Measurements from ENCODE around the gene TUBA4B. TPM values are rescaled to one million over a fixed set of nuclear protein-coding genes. Genes with fewer than 3 reads are reported as not detected.

TUBA4B gene
- total and polyA plus RNA-seq, 5 experiments from 2014 or later = not detected

DNA sequence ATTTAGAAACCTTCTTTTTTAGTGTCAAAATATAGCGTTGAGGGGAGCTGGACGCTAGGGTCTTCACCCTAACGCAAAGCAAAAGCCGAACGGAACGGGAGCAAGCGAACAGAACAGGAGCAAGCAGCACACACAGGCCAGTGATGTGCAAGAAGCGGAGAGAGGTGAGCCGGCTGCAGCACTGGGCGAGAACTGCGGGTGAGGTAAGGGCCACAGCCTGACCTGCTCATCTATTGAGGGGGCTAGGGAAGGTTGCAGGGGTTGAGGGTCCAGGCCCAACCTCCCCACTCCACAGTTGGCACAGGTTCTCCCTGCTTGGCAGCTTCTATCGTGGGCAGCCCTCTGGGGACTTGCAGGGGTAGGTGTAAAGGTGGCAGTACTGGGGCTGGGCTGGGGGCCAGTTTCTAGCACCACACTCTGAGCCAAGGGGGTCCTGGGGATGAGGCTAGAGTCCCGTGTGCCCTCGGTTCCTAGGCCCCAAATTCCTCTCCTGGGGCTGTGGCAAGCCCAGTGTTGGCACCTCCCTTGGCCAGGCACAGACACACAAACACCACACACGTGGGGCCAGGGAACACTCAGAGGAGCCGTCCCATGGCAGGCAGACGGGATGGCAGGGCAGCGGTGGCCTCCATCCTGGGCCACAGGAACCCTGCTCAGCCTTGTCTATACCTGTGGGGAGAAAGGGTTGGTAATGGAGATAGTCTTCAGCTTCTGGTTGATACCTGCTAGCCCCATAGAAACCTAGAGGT lies 33.1 kb upstream of the TUBA4B start:
- peak overlapping the region in 9 of 10 donors; percentile 4 to 91 (median 53) for H3K4me3 Mint-ChIP-seq
- no peaks in the 10 kb centered on the region for H3K9me3 Mint-ChIP-seq
- peaks cover 4 to 48% (median 16%) of the 10 kb centered on the region in 3 donors for H3K36me3 Mint-ChIP-seq
- no peak for ATAC-seq
- H3K27ac Mint-ChIP-seq = peak overlapping the region in 5 of 10 donors; percentile 14 to 89 (median 52)
- POLR2A ChIA-PET = interaction anchor here (1.4 to 5.0 kb wide), 6 partner anchors 8 to 43 kb away, joined by 7 to 62 read pairs (median 24); partner anchors contain the start of genes ANKZF1, ATG9A, CNPPD1 and GLB1L
- no peaks in the 10 kb centered on the region for H3K27me3 Mint-ChIP-seq
- no peak for DNase-seq
- H3K4me1 Mint-ChIP-seq = peaks cover 19 to 35% (median 30%) of the 10 kb centered on the region in 4 donors

DNA sequence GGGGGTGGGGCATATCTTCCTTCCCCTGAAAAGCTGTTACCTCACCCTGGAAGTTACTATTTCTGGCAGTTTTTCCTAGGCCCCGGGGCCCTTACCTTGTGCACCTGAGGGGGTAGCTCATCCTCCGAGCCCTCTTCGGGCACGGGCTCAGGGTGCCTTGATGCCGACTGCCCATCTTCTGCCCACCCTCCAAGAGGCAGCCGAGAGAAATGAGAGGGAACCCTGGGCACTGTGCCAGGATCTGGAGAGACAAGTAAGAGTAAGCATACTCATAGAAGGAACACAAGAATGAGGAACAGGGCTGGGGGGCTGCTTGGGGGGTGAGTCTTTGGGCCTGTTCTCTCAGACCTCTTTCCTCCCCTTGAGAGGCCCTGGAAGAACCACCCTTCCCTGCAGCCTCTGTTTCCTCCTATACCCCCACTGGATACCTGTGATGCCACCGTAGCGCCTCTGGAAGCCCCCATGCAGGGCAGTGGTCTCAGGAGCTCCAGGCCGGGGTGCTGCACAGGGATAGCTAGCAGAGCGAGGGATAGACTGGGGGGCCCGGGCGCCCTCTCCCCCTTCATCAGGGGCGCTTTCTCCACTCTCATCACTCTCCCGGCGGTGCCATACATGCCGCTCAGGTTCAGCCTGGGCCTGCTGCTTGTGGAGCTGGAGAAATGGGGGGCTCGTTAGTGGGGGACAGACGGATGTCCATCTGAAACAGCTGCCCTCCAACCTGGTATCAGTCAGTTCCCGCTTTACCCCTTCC lies 32.2 kb upstream of the TUBA4B start:
- Mint-ChIP-seq H3K4me1 (peaks cover 19 to 40% (median 32%) of the 10 kb centered on the region in 4 donors), H3K4me3 (peak overlapping the region in 1 of 10 donors; percentile 75), H3K27me3 (no peaks in the 10 kb centered on the region), H3K27ac (peak overlapping the region in 1 of 10 donors; percentile 34), H3K36me3 (peaks cover 4 to 56% (median 21%) of the 10 kb centered on the region in 3 donors), H3K9me3 (no peaks in the 10 kb centered on the region)
- POLR2A ChIA-PET = interaction anchor here (1.4 to 3.9 kb wide), 3 partner anchors 9 to 30 kb away, joined by 7 to 62 read pairs (median 9); partner anchors contain the start of genes ANKZF1, ATG9A, TUBA4A and TUBA4B
- no peak for ATAC-seq
- DNase-seq = no peak

DNA sequence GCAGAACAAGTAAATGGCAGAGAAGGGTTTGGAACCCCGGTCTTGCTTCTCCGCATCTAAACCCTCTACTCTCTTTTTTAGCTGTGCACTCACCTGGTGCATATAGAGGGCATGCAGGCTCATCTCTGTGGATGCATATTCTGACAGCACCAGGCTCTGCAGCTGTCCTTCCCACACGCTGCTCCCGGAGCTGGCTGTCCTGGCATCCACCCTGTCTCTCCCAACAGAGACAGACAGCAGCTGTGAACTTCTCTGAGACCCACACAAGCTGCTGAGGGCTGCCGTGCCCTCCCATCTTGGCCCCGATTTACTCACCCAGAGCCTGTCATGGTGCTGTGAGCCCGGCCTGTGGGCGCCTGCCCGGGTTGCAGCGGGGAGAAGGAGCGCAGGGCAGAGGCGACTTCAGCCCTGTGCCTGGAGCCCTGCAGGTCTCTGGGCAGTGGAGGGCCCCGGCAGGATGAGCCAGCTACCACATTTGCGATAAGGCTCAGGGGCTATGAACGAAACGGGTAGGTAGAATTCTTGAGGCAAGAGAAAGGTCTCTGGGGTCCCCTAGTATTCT lies 31.0 kb upstream of the TUBA4B start:
- Mint-ChIP-seq H3K4me3 (no peak overlapping the region), H3K36me3 (peaks cover 4 to 66% (median 21%) of the 10 kb centered on the region in 3 donors), H3K27ac (peak overlapping the region in 1 of 10 donors; percentile 71), H3K4me1 (peaks cover 15 to 39% (median 31%) of the 10 kb centered on the region in 4 donors), H3K9me3 (no peaks in the 10 kb centered on the region), H3K27me3 (no peaks in the 10 kb centered on the region)
- DNase-seq (no peak), ATAC-seq (no peak)
- POLR2A ChIA-PET = interaction anchor here (1.0 to 2.1 kb wide), 4 partner anchors 16 to 46 kb away, joined by 4 to 9 read pairs (median 6); partner anchors contain the start of gene GLB1L

DNA sequence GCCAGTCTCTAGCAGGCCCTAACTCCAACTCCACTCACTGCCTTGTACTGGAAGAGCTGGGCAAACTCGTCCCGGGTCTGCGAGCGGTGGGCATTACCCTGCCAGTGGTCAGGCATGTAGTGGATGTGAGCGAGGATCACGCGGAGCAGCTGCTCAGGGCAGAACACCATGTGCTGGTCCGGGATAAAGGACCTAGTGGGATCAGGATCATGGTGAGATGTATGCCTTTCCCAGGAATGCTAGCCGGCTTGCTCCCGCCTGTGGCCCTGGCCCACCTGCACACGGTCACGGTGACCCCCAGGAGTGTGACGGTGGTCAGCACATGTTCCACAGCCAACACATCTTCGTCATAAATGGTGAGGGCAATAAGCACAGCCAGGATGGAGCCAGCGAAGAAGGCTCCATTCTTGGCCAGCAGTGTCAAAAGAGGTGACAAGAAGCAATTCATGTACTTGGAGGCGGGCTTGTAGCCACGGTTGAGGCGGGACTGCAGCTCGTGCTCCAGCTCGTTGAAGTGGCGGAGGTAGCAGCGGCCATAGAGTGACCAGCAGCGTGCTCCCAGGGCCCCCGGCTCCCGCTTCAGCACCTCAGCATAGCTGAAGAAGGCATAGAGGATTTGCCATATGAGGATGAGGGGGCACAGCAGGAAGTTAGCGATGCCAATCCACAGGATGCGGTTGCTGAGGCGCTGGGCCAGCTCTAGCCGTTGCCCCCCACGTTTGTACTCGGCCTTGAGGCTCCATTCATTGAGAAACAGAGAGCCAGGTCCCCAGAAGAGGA lies 29.0 kb upstream of the TUBA4B start:
- peaks cover 14 to 47% (median 37%) of the 10 kb centered on the region in 4 donors for H3K4me1 Mint-ChIP-seq
- POLR2A ChIA-PET = interaction anchor here (1.1 to 1.8 kb wide), 4 partner anchors 13 to 71 kb away, joined by 3 to 6 read pairs (median 4); partner anchors contain the start of gene CNPPD1
- peaks cover 4 to 69% (median 24%) of the 10 kb centered on the region in 3 donors for H3K36me3 Mint-ChIP-seq
- no peak overlapping the region for H3K4me3 Mint-ChIP-seq
- no peak overlapping the region for H3K27ac Mint-ChIP-seq
- ATAC-seq = no peak
- DNase-seq = no peak
- no peaks in the 10 kb centered on the region for H3K9me3 Mint-ChIP-seq
- no peaks in the 10 kb centered on the region for H3K27me3 Mint-ChIP-seq

DNA sequence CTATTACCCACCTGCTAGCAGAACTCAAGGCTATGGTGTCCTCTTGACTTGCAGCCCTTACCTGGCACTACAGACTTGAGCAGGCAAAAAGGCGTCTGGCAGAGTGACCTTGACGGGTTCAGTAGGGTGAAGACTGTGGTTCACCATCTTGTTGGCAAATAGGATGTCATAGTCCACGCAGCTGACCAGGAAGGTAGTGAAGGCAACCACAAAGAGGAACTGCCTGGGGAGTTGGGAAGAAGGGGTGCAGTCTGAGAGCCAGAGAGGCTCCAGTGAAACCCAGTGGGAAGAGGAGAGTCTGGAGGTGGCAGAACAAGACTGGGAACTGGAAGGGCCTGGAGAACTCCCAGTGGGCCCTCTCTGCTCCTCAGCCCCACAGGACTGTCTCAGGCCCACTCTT lies 27.7 kb upstream of the TUBA4B start:
- H3K27ac Mint-ChIP-seq = peak overlapping the region in 3 of 10 donors; percentile 17 to 51 (median 27)
- H3K36me3 Mint-ChIP-seq = peaks cover 4 to 68% (median 22%) of the 10 kb centered on the region in 3 donors
- ATAC-seq (no peak), DNase-seq (no peak)
- no peak overlapping the region for H3K4me3 Mint-ChIP-seq
- H3K27me3 Mint-ChIP-seq = no peaks in the 10 kb centered on the region
- POLR2A ChIA-PET = interaction anchor here (1.8 to 20.8 kb wide), 2 partner anchors 24 to 49 kb away, joined by 6 to 591 read pairs; partner anchors contain the start of genes CNPPD1, GLB1L, STK16 and TUBA4A
- no peaks in the 10 kb centered on the region for H3K9me3 Mint-ChIP-seq
- H3K4me1 Mint-ChIP-seq = peaks cover 20 to 45% (median 39%) of the 10 kb centered on the region in 4 donors

DNA sequence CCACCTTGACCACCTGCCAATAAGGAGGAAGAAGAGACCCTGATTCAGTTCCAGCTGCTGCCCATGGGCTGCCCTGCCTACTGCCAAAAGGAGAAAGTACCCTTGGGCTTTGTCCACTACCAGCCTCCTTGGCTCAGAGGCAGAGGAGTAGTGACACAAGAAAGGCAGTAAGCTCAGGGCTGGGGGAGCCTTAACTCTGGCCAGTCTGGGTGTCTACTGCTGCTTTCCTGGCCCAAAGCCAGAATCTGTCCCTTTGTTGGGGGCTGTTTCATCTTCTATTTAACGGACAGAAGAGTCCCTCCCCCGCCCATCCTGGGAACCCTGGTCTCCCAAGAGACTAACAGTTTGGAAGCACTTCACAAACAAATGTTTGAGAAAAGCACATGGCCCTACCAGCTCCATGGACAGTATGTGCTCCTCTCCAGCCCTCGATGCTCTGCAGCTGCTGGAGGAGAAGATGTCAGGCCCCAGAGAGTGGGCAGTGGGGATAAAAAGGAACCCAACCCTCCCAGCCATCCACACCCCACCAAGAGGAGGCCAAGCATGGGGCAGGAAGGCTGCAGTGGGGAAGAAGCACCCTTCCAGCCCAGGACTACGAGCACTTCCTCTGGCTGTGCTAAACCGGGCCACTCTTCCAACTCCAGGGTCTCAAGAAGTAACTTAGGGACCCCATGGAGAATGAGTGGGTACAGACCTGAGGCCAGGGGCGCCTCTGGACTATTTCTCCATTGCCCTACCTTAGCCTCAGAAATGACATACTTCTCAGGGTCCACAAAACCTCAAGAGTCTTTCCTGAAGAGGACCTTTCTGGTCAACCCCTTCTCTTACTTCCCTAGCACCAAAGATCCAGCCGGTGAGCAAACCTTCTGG lies 24.8 kb upstream of the TUBA4B start:
- no peak for ATAC-seq

DNA sequence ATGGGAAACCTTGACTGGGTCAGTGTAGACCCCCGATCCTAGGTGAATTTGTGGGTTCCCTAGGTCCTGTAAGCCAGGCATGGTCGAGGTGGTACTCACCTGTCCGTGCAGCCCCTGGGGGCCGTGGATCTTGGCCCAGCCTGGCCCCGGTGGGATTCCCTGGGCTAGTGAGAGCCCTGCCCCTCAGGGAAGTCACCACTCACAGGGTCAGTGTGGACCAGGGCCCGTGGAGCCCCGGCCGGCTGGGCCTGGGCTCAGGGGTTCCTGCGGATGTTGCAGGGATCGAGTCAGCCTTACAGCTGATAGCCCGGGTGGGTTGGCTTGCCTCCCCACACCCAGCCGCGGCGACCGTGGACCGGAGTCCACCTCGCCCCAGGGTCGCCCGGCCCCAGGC lies 24.1 kb upstream of the TUBA4B start:
- H3K9me3 Mint-ChIP-seq = no peaks in the 10 kb centered on the region
- DNase-seq = peak in 1 of 10 donors; percentile 25
- peak overlapping the region in 9 of 10 donors; percentile 56 to 96 (median 85) for H3K27ac Mint-ChIP-seq
- POLR2A ChIA-PET = interaction anchor here (0.6 to 20.8 kb wide), 20 partner anchors 8 to 999 kb away, joined by 3 to 591 read pairs (median 6); partner anchors contain the start of genes ABCB6, CNPPD1, DNAJB2 and DNPEP
- peak in 1 of 2 donors; percentile 16 for ATAC-seq
- H3K4me3 Mint-ChIP-seq = peak overlapping the region; percentile 82 to 99 (median 86)
- peaks cover 25 to 73% (median 60%) of the 10 kb centered on the region in 4 donors for H3K4me1 Mint-ChIP-seq
- no peaks in the 10 kb centered on the region for H3K27me3 Mint-ChIP-seq
- H3K36me3 Mint-ChIP-seq = peaks cover 4 to 60% (median 24%) of the 10 kb centered on the region in 3 donors

More for the DNA sequence above, 24.8 kb upstream of the TUBA4B start:
- Mint-ChIP-seq H3K9me3 (no peaks in the 10 kb centered on the region), H3K27me3 (no peaks in the 10 kb centered on the region), H3K36me3 (peaks cover 4 to 60% (median 21%) of the 10 kb centered on the region in 3 donors), H3K4me3 (peak overlapping the region; percentile 82 to 99 (median 86)), H3K27ac (peak overlapping the region; percentile 48 to 96 (median 84)), H3K4me1 (peaks cover 24 to 68% (median 57%) of the 10 kb centered on the region in 4 donors)
- DNase-seq = no peak
- POLR2A ChIA-PET = interaction anchor here (0.6 to 20.8 kb wide), 11 partner anchors 10 to 159 kb away, joined by 3 to 591 read pairs (median 14); partner anchors contain the start of genes ABCB6, CNPPD1, DNAJB2 and DNPEP

DNA sequence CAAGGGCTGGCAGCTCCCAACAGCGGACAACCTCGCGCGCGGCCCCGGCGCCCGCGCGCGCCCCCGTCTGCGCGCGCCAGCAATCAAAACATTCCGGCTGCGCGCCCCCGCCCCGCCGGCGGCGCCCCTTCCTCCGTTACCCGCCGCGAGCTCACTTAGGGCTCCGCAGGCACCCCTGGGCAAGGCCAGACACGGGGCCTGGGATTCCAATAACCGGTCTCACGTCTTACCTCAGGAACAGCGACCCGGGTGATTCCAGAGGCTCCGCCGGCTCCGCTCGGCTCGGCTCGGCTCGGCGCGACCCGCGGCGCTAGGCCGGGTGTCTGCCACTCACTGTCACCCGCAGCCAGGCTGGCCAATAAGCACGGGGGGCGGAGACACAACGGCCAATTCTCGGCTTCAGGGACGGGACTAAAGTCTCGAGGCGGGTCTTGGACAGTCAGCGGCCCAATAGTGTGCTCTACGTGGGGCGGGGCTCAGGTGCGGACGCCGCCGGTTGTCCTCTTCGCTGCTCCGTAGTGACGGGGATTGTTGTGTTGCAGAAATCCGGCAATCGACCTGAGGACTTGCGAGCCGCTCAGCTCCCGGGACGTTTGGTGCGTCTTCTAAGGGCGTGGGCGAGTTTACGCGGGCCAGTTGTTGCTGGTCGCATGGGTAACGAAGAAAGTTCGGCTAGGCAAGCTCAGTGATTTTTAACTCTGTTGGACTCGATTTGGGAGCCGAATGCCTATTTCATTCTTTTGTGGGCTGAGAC lies 23.6 kb upstream of the TUBA4B start, which contains the start of the genes ANKZF1 and ATG9A:
Gene ANKZF1 (plus strand): TSS at position 502 of the 754 bp plus-strand sequence. CDS start 452 bp downstream, outside the sequence.
Gene ATG9A (minus strand): TSS at position 332 of the 754 bp plus-strand sequence. CDS start 1,612 bp downstream, outside the sequence.
- Mint-ChIP-seq H3K4me3 (peak within 1 kb of the TSS; percentile 97 to 99 (median 99)), H3K27ac (peak within 1 kb of the TSS; percentile 96 to 100 (median 98)), H3K4me1 (peaks cover 29 to 78% (median 63%) of the 10 kb centered on the region in 4 donors), H3K27me3 (no peaks in the 10 kb centered on the region), H3K36me3 (peaks cover 4 to 60% (median 25%) of the 10 kb centered on the region in 3 donors), H3K9me3 (no peaks in the 10 kb centered on the region)
- DNase-seq = peak; percentile 90 to 99 (median 98)
- ATAC-seq = peak; percentile 95 to 96
- POLR2A ChIA-PET = interaction anchor here (0.6 to 20.8 kb wide), 25 partner anchors 9 to 1000 kb away, joined by 3 to 591 read pairs (median 4); partner anchors contain the start of genes ABCB6, CNPPD1, DNAJB2 and DNPEP

DNA sequence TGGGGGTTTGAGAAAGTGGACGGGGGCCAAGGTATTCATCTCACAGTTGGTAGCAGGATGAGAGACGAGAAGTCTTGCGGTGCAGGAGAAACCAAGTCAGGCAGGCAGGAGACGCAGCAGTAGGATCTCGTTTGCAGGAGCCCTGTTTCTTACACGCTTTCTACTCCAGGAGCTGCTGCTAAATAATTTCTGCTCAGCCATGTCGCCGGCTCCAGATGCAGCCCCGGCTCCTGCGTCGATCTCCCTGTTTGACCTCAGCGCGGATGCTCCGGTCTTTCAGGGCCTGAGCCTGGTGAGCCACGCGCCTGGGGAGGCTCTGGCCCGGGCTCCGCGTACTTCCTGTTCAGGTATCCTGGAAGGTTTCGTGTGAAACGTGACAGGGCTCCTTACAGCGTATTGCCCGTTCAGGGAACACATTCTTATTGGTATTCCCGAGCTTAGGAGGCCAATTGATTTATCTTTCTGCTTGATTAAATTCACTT lies 22.9 kb upstream of the TUBA4B start:
- H3K27me3 Mint-ChIP-seq = no peaks in the 10 kb centered on the region
- DNase-seq (peak in 3 of 10 donors; percentile 34 to 36 (median 36)), ATAC-seq (peak; percentile 9 to 14)
- H3K4me1 Mint-ChIP-seq = peaks cover 29 to 75% (median 61%) of the 10 kb centered on the region in 4 donors
- H3K4me3 Mint-ChIP-seq = peak overlapping the region; percentile 97 to 99 (median 99)
- H3K9me3 Mint-ChIP-seq = no peaks in the 10 kb centered on the region
- POLR2A ChIA-PET = interaction anchor here (0.8 to 20.8 kb wide), 23 partner anchors 9 to 1000 kb away, joined by 3 to 591 read pairs (median 4); partner anchors contain the start of genes ABCB6, CNPPD1, DNAJB2 and DNPEP
- H3K36me3 Mint-ChIP-seq = peaks cover 0 to 60% (median 23%) of the 10 kb centered on the region in 3 donors
- peak overlapping the region; percentile 96 to 100 (median 98) for H3K27ac Mint-ChIP-seq
